Measurements from ENCODE around the gene ANAPC15.

Gene ANAPC15

GRCh38 chr11:72075109-72075508 is 37.4 kb downstream of the ANAPC15 start:
- DNase-seq (ENCODE audit: low read depth) = no peak
- H3K4me3 ChIP-seq (ENCODE audit: control insufficient read depth, low read depth, low read length) = no peak overlapping the region
- peak; percentile 18 for TF ChIP-seq CTCF (IDR thresholded peaks at IDR 0.05; ENCODE audit: control insufficient read depth, insufficient read depth, low read depth, low read length, missing control alignments)

- no peak for TF ChIP-seq CTCF (IDR thresholded peaks at IDR 0.05; ENCODE audit: control insufficient read depth, insufficient read depth, low read depth, low read length, missing control alignments)
- H3K4me3 ChIP-seq (ENCODE audit: control insufficient read depth, low read depth, low read length) = no peak overlapping the region
- DNase-seq (ENCODE audit: low read depth) = peak; percentile 17
Measured at GRCh38 chr11:72072348-72072747, 40.1 kb downstream of the ANAPC15 start.

- no peak for DNase-seq (ENCODE audit: low read depth)
- TF ChIP-seq CTCF (IDR thresholded peaks at IDR 0.05; ENCODE audit: control insufficient read depth, insufficient read depth, low read depth, low read length, missing control alignments) = no peak
Measured at GRCh38 chr11:72070491-72070890, 42.0 kb downstream of the ANAPC15 start.

GRCh38 chr11:72069787-72070251 is 42.7 kb downstream of the ANAPC15 start:
- no peak overlapping the region for H3K4me3 ChIP-seq (ENCODE audit: control insufficient read depth, low read depth, low read length)
- DNase-seq (ENCODE audit: low read depth) = peak; percentile 40
- no peak for TF ChIP-seq CTCF (IDR thresholded peaks at IDR 0.05; ENCODE audit: control insufficient read depth, insufficient read depth, low read depth, low read length, missing control alignments)

More at GRCh38 chr11:72070491-72070890, 42.0 kb downstream of the ANAPC15 start:
- H3K4me3 ChIP-seq (ENCODE audit: control insufficient read depth, low read depth, low read length) = no peak overlapping the region

- TF ChIP-seq CTCF (IDR thresholded peaks at IDR 0.05; ENCODE audit: control insufficient read depth, insufficient read depth, low read depth, low read length, missing control alignments) = no peak
- H3K4me3 ChIP-seq (ENCODE audit: control insufficient read depth, low read depth, low read length) = no peak overlapping the region
- DNase-seq (ENCODE audit: low read depth) = no peak
Measured at GRCh38 chr11:72069200-72069599, 43.3 kb downstream of the ANAPC15 start.

GRCh38 chr11:72067676-72068075 is 44.8 kb downstream of the ANAPC15 start:
- no peak overlapping the region for H3K4me3 ChIP-seq (ENCODE audit: control insufficient read depth, low read depth, low read length)
- no peak for DNase-seq (ENCODE audit: low read depth)

More at GRCh38 chr11:72067676-72068075, 44.8 kb downstream of the ANAPC15 start:
- no peak for TF ChIP-seq CTCF (IDR thresholded peaks at IDR 0.05; ENCODE audit: control insufficient read depth, insufficient read depth, low read depth, low read length, missing control alignments)
